H1 (cell line): ENCODE data around the gene UVRAG. TPM values are rescaled to one million over a fixed set of nuclear protein-coding genes. Genes with fewer than 3 reads are reported as not detected.

Experiments used
- ATF2 ChIP-seq: IDR thresholded peaks from 2 replicates; pipeline ENCODE4 v1.6.1; 2012; ENCODE audit warnings: low read length, inconsistent platforms
- ATF3 ChIP-seq: IDR thresholded peaks from 2 replicates; pipeline ENCODE4 v1.6.1; 2011; ENCODE audit warnings: low read depth, mild to moderate bottlenecking, low read length; ENCODE audit not compliant: insufficient read depth
- CHD2 ChIP-seq: IDR thresholded peaks from 2 replicates; pipeline ENCODE4 v1.6.1; 2012; ENCODE audit warnings: low read length, improper control_type of control experiment
- CTCF ChIP-seq, 3 experiments: IDR thresholded peaks; 1 replicate in 2 of 3; 2 replicates in 1 of 3; pipeline versions ENCODE4 v1.5.1 to v1.6.1; 2011; ENCODE audit warnings: low read length in 3 of 3, mild to moderate bottlenecking in 3 of 3, inconsistent platforms in 2 of 3, low read depth in 1 of 3, moderate library complexity in 1 of 3; ENCODE audit not compliant: insufficient read depth in 1 of 3; ENCODE audit errors: control extremely low read depth in 1 of 3
- E2F6 ChIP-seq: IDR thresholded peaks from 2 replicates; pipeline ENCODE4 v1.6.1; 2012; ENCODE audit warnings: inconsistent platforms
- EP300 ChIP-seq, 2 experiments: IDR thresholded peaks; 1 replicate in 1 of 2; 2 replicates in 1 of 2; pipeline ENCODE4 v1.6.1; 2011 to 2012; ENCODE audit warnings: low read depth in 2 of 2, low read length in 2 of 2, mild to moderate bottlenecking in 2 of 2, borderline replicate concordance in 1 of 2, inconsistent platforms in 1 of 2, moderate library complexity in 1 of 2
- GTF2F1 ChIP-seq: IDR thresholded peaks from 2 replicates; pipeline ENCODE4 v1.6.1; 2012; ENCODE audit warnings: low read depth, low read length, improper control_type of control experiment, borderline replicate concordance
- JUND ChIP-seq: IDR thresholded peaks from 2 replicates; pipeline ENCODE4 v1.6.1; 2011; ENCODE audit warnings: mild to moderate bottlenecking, improper control_type of control experiment, low read length
- KDM5A ChIP-seq: fragments of 200-600 bp; IDR thresholded peaks from 2 replicates; pipeline ENCODE4 v1.7.1; 2012; ENCODE audit warnings: mild to moderate bottlenecking, low read length, inconsistent platforms, mixed read lengths
- NANOG ChIP-seq: IDR thresholded peaks from 2 replicates; pipeline ENCODE4 v1.6.1; 2011; ENCODE audit warnings: low read length, low read depth, mild to moderate bottlenecking, inconsistent platforms; ENCODE audit not compliant: insufficient read depth, poor library complexity, severe bottlenecking
- NRF1 ChIP-seq: IDR thresholded peaks from 2 replicates; pipeline ENCODE4 v1.6.1; 2011; ENCODE audit warnings: mild to moderate bottlenecking, low read depth, low read length, improper control_type of control experiment
- RAD21 ChIP-seq, 2 experiments: IDR thresholded peaks in 1 of 2; conservative IDR thresholded peaks in 1 of 2; 2 replicates each; pipeline ENCODE4 v1.6.1; 2011; ENCODE audit warnings: low read depth in 2 of 2, low read length in 2 of 2, improper control_type of control experiment in 1 of 2, inconsistent platforms in 1 of 2, mild to moderate bottlenecking in 1 of 2, moderate library complexity in 1 of 2
- RNF2 ChIP-seq: fragments of 200-900, 300-1000 bp; sonication (generic); IDR thresholded peaks from 2 replicates; pipeline ENCODE4 v1.7.1; 2016; ENCODE audit warnings: borderline replicate concordance, low read depth, mild to moderate bottlenecking, antibody characterized with exemption, low read length; ENCODE audit not compliant: poor library complexity, severe bottlenecking; ENCODE audit errors: missing control alignments
- TAF7 ChIP-seq: optimal IDR thresholded peaks from 2 replicates; pipeline ENCODE3; 2011; ENCODE audit warnings: low read depth, mild to moderate bottlenecking, inconsistent platforms, low read length, moderate library complexity, borderline replicate concordance
- polyA plus RNA-seq, 7 experiments: library from polyadenylated mRNA; depleted of rRNA in 3 of 7; stranded (reverse) in 5 of 7; unstranded in 2 of 7; fragments of >200 nt in 5 of 7; fragments of 200-250 nt in 2 of 7; gene quantifications; 1 replicate in 5 of 7; 2 replicates in 1 of 7; 4 replicates in 1 of 7; pipeline versions ENCODE4 v1.2.1 to v1.2.3, GENCODE V29; 2011 to 2013; ENCODE audit warnings: missing spikeins in 2 of 7, mixed read lengths in 2 of 7
- total RNA-seq: library from RNA; stranded (reverse); fragmentation: NEBNext Ultra II Directional; extraction: Animal tissue kit (Norgen Biotek cat#: 25700); gene quantifications from 2 replicates; pipeline ENCODE4 v1.2.1, GENCODE V29; 2021

The UVRAG gene
- total and polyA plus RNA-seq, 2 of the 8 experiments (the other 6 are each of a cell fraction or from before 2014, with no cell fraction given), result 5.5 to 14.7 TPM

- TF ChIP-seq ATF2 (no peak), ATF3 (no peak), TAF7 (no peak), GTF2F1 (no peak), NANOG (no peak), EP300 (IDR thresholded peaks at IDR 0.05; ENCODE audit: borderline replicate concordance in 1 of 2, low read depth in 2 of 2, low read length in 2 of 2) (no peak), RAD21 (IDR thresholded peaks at IDR 0.05 in 1 of 2, conservative IDR thresholded peaks at IDR 0.05 in 1 of 2; ENCODE audit: low read depth in 2 of 2, low read length in 2 of 2) (peak; percentile 50 to 65; a peak in 3 of 4 replicates), RNF2 (no peak), NRF1 (no peak), KDM5A (no peak), JUND (no peak), E2F6 (no peak), CTCF (IDR thresholded peaks at IDR 0.05; ENCODE audit: control extremely low read depth in 1 of 3, insufficient read depth in 1 of 3, low read depth in 1 of 3, low read length in 3 of 3) (peak; percentile 24 to 46 (median 33)), CHD2 (no peak)
Measured at GRCh38 chr11:75767793-75768111, 47.3 kb upstream of the UVRAG start (continued).
